Colonic mucosa (tissue), 4 donors: ENCODE data around the gene BRPF3. TPM values are rescaled to one million over a fixed set of nuclear protein-coding genes. Genes with fewer than 3 reads are reported as not detected.

Source experiments
- DNase-seq: peaks from one replicate; pipeline ENCODE4 v3.0.0-alpha.2; 2020
- H3K27ac ChIP-seq: fragments of 200-600 bp; one replicate; pipeline ENCODE4 v1.8.0; 2021
- H3K27me3 ChIP-seq: fragments of 200-600 bp; one replicate; pipeline ENCODE4 v1.8.0; 2021
- H3K36me3 ChIP-seq: fragments of 200-600 bp; one replicate; pipeline ENCODE4 v1.8.0; 2021
- H3K4me1 ChIP-seq: fragments of 200-600 bp; one replicate; pipeline ENCODE4 v1.8.0; 2021; ENCODE audit warnings: mild to moderate bottlenecking
- H3K4me3 ChIP-seq: fragments of 200-600 bp; one replicate; pipeline ENCODE4 v1.8.0; 2021
- H3K9ac ChIP-seq, 2 donors: one replicate each; pipeline ENCODE4 v1.7.0; 2013; ENCODE audit warnings: control low read depth in 2 of 2, low read depth in 2 of 2, low read length in 2 of 2
- H3K9me3 ChIP-seq: fragments of 200-600 bp; one replicate; pipeline ENCODE4 v1.8.0; 2021
- CTCF ChIP-seq: fragments of 200-600 bp; IDR thresholded peaks from one replicate; pipeline ENCODE4 v1.8.0; 2022; ENCODE audit warnings: antibody characterized with exemption, mild to moderate bottlenecking
- intact Hi-C: fragments of 100-400 bp; cut with DNase I; formaldehyde crosslinking; loops from one replicate; pipeline ENCODE4 v1.14.1; 2022
- total RNA-seq, 2 donors: library from RNA; stranded (reverse); fragmentation: NEBNext Ultra II Directional in 1 of 2; extraction: Animal tissue kit (Norgen Biotek cat#: 25700) in 1 of 2; gene quantifications; one replicate each; pipeline ENCODE4 v1.2.1, GENCODE V29; 2021
- donor health status: healthy.
- donor health status: DM: no; HTN: no; CAD: no.
- donor health status: DM: no; HTN: no; CAD: no.

BRPF3 gene
- total RNA-seq, 2 donors from 2014 or later, result 61.3 to 68.2 TPM

GRCh38 chr6:36155662-36156061 is 40.9 kb upstream of the BRPF3 start:
- no peak for DNase-seq
- Histone ChIP-seq H3K4me3 (no peak overlapping the region), H3K27me3 (no peaks in the 10 kb centered on the region), H3K9me3 (no peaks in the 10 kb centered on the region), H3K27ac (no peak overlapping the region), H3K36me3 (no peaks in the 10 kb centered on the region), H3K9ac (no peak overlapping the region), H3K4me1 (no peaks in the 10 kb centered on the region)
- intact Hi-C loops, result no loop called here
- no peak for TF ChIP-seq CTCF

DNA sequence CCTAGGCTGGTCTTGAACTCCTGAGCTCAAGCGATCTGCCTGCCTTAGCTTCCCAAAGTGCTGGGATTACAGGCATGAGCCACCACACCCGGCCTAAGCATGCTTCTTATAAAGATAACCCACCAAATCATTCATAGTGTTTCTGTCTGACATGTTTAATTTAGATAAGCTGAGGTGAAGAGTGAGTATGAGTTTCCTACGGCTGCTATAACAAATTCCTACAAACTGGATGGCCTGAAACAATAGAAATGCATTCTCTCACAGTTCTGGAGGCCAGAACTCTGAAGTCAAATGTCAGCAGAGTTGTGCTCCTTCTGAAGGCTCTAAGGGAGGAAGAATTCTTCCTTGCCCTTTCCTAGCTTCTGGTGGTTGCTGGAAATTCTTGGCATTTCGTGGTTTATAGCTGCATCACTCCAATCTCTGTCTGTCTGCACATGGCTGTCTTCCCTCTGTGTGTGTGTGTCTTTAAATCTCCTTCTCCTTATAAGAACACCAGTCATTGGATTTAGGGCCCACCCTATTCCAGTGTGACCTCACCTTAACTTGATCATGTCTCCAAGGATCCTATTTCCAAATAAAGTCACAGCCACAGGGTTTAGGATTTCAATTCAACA is 36.3 kb upstream of the BRPF3 start:
- Histone ChIP-seq H3K4me1 (no peaks in the 10 kb centered on the region), H3K4me3 (no peak overlapping the region), H3K9ac (no peak overlapping the region), H3K36me3 (no peaks in the 10 kb centered on the region), H3K27ac (no peak overlapping the region), H3K9me3 (no peaks in the 10 kb centered on the region), H3K27me3 (no peaks in the 10 kb centered on the region)
- TF ChIP-seq CTCF, result no peak
- DNase-seq, result no peak
- intact Hi-C loops, result no loop called here

DNA sequence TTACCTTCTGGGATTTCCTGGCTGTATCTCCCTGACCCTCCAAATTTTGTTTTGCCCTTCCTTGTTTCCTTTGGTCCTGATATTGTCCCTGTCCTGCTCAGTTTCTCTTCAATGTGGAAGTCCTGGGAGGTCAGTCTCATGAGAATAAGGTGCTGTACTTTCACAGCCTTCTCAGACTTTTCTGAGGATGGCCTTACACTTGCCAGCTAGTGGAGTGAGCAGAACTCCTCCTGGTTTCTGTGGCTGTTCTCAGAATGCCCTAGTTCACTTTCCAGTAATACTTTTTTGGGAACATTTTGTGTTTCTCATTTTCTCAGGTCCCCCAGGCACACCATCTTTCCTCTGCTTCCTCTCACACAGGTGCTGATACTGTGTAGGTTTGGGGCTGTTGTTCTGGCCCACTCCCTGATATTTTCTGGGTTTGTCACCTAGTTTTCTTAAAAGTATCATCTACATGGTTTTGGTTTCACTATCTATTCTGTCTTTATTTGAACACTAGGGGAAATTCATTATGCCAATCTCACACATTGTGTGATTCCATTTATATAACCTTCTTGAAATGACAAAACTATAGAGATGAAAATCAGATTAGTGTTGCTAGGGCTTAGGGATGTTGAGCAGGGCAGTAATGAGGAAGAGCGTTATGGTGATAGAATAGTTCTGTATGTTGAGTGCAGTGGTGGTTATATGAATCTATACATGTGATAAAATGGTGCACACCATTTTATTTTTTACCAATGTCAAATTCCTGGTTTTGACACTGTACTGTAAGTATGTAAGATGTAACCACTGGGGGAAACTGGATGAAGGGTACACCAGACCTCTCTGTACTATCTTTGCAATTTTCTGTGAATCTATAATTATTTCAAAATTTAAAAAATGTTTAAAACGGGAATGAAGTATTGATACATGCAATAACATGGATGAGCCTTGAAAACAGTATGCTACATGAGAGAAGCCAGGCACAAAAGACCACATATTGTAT is 27.2 kb upstream of the BRPF3 start:
- H3K27me3 ChIP-seq, result no peaks in the 10 kb centered on the region
- intact Hi-C loops, result no loop called here
- H3K9ac ChIP-seq, result no peak overlapping the region
- H3K4me1 ChIP-seq, result no peaks in the 10 kb centered on the region
- H3K9me3 ChIP-seq, result no peaks in the 10 kb centered on the region
- no peak overlapping the region for H3K27ac ChIP-seq
- no peak for DNase-seq
- H3K4me3 ChIP-seq, result no peak overlapping the region
- TF ChIP-seq CTCF, result no peak
- no peaks in the 10 kb centered on the region for H3K36me3 ChIP-seq

- Histone ChIP-seq H3K27me3 (no peaks in the 10 kb centered on the region), H3K27ac (no peak overlapping the region), H3K36me3 (no peaks in the 10 kb centered on the region), H3K4me1 (no peaks in the 10 kb centered on the region), H3K9me3 (no peaks in the 10 kb centered on the region), H3K4me3 (no peak overlapping the region), H3K9ac (no peak overlapping the region)
- intact Hi-C loops, result no loop called here
- DNase-seq, result no peak
- TF ChIP-seq CTCF, result no peak
Measured at GRCh38 chr6:36170704-36171103, 25.8 kb upstream of the BRPF3 start.

DNA sequence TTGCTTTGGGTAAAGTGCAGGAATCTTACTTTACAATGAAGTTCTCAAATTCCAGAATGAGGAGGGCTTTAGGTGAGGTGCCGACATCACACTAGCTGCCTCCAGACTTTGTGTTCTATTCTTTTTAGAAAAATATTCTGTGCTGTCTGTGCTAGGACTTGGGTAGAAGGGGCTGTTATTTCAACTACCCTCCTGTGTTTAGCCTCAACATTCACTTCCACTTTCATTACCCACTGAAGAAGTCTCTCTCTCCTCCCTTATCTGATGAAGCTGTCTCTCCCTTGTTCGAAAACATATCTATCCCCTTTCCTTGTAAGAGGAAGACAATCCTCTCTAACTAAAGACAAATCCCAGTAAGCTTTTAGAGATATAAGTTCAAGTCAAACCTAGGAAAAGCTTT is 25.0 kb upstream of the BRPF3 start:
- Histone ChIP-seq H3K27me3 (no peaks in the 10 kb centered on the region), H3K9ac (no peak overlapping the region), H3K4me1 (no peaks in the 10 kb centered on the region), H3K9me3 (no peaks in the 10 kb centered on the region), H3K27ac (no peak overlapping the region), H3K36me3 (no peaks in the 10 kb centered on the region), H3K4me3 (no peak overlapping the region)
- TF ChIP-seq CTCF, result no peak
- intact Hi-C loops, result no loop called here
- no peak for DNase-seq
